RPMI8226 (cell line): ENCODE data around the gene EEF2K.
"Not testable (repeated sequence)": the region's sequence is repeated elsewhere in the genome, so short reads cannot be mapped to it uniquely, and the experiment has no call there.

Experiments
- DNase-seq: peaks from one replicate; pipeline ENCODE4 v3.0.0-alpha.2; 2015

The EEF2K gene

GRCh38 chr16:22190081-22190775 is 15.8 kb upstream of the EEF2K start:
- peak; percentile 100 for DNase-seq

GRCh38 chr16:22190776-22191531 is 15.1 kb upstream of the EEF2K start:
- peak; percentile 100 for DNase-seq

GRCh38 chr16:22191532-22192260 is 14.4 kb upstream of the EEF2K start:
- DNase-seq: peak; percentile 52

GRCh38 chr16:22192261-22193062 is 13.6 kb upstream of the EEF2K start:
- DNase-seq: peak; percentile 97

GRCh38 chr16:22193063-22193411 is 13.0 kb upstream of the EEF2K start:
- no peak for DNase-seq

GRCh38 chr16:22194707-22195444 is 11.2 kb upstream of the EEF2K start:
- DNase-seq: no peak

- no peak for DNase-seq
Observed at GRCh38 chr16:22195445-22195694, 10.7 kb upstream of the EEF2K start.

GRCh38 chr16:22195695-22196558 is 10.2 kb upstream of the EEF2K start:
- DNase-seq: peak; percentile 92

- DNase-seq: not testable (repeated sequence)
Observed at GRCh38 chr16:22196559-22197168, 9.4 kb upstream of the EEF2K start.

GRCh38 chr16:22198547-22199293 is 7.4 kb upstream of the EEF2K start:
- DNase-seq: peak; percentile 72

- no peak for DNase-seq
Observed at GRCh38 chr16:22202261-22202637, 3.8 kb upstream of the EEF2K start.

- DNase-seq: no peak
Observed at GRCh38 chr16:22203091-22203490, 3.0 kb upstream of the EEF2K start.

GRCh38 chr16:22204091-22204655 is 1.9 kb upstream of the EEF2K start:
- DNase-seq: no peak

GRCh38 chr16:22205577-22206012 is 483 bp upstream of the EEF2K start:
- no peak for DNase-seq

- peak; percentile 84 for DNase-seq
Observed at GRCh38 chr16:22206842-22207714, 1.0 kb downstream of the EEF2K start.

GRCh38 chr16:22207715-22208360 is 1.8 kb downstream of the EEF2K start:
- no peak for DNase-seq

GRCh38 chr16:22210285-22210684 is 4.2 kb downstream of the EEF2K start:
- no peak for DNase-seq

GRCh38 chr16:22210854-22211253 is 4.8 kb downstream of the EEF2K start:
- peak; percentile 72 for DNase-seq
